Activated CD8-positive, alpha-beta T cell treated with anti-CD3 and anti-CD28 coated beads, Interleukin-2, amount 10 ng/mL, durations not matched to agents 7 days and 5 days (primary cell): ENCODE data around the gene TXNL4A. TPM values are rescaled to one million over a fixed set of nuclear protein-coding genes. Genes with fewer than 3 reads are reported as not detected.

Experiments used
- ATAC-seq: fragments of 150-1000 bp; cut with Tn5 transposase; one replicate; pipeline ENCODE4 v1.10.0; 2021; ENCODE audit warnings: moderate library complexity
- CTCF ChIA-PET: fragments of 350-600 bp; sonication (Branson Sonifier 250); formaldehyde crosslinking; loops from one replicate; lab custom pipeline; 2021; ENCODE audit warnings: antibody characterized with exemption; lab: Charles Lee
- POLR2A ChIA-PET: fragments of 350-600 bp; sonication (Branson Sonifier 250); formaldehyde crosslinking; loops from one replicate; lab custom pipeline; 2021; ENCODE audit warnings: antibody characterized with exemption; lab: Charles Lee
- DNase-seq: peaks from one replicate; pipeline ENCODE4 v3.0.0-alpha.2; 2020
- H3K27ac Mint-ChIP-seq: one replicate; pipeline ENCODE4 v1.8.0; 2021; ENCODE audit warnings: mild to moderate bottlenecking, mixed read lengths
- H3K27me3 Mint-ChIP-seq: one replicate; pipeline ENCODE4 v1.8.0; 2021; ENCODE audit warnings: low read depth, mixed read lengths
- H3K36me3 Mint-ChIP-seq: one replicate; pipeline ENCODE4 v1.8.0; 2021; ENCODE audit warnings: low read depth, mixed read lengths
- H3K4me1 Mint-ChIP-seq: one replicate; pipeline ENCODE4 v1.8.0; 2021; ENCODE audit warnings: low read depth, mixed read lengths
- H3K4me3 Mint-ChIP-seq: one replicate; pipeline ENCODE4 v1.8.0; 2021; ENCODE audit warnings: mild to moderate bottlenecking, mixed read lengths
- H3K9me3 Mint-ChIP-seq: one replicate; pipeline ENCODE4 v1.8.0; 2022; ENCODE audit warnings: mixed read lengths; ENCODE audit not compliant: insufficient read depth
- total RNA-seq, 2 experiments: library from RNA; stranded (reverse); gene quantifications; one replicate each; pipeline ENCODE4 v1.2.3, GENCODE V29; 2021

Gene TXNL4A
- total RNA-seq, 2 experiments from 2014 or later = 132 to 136 TPM

DNA sequence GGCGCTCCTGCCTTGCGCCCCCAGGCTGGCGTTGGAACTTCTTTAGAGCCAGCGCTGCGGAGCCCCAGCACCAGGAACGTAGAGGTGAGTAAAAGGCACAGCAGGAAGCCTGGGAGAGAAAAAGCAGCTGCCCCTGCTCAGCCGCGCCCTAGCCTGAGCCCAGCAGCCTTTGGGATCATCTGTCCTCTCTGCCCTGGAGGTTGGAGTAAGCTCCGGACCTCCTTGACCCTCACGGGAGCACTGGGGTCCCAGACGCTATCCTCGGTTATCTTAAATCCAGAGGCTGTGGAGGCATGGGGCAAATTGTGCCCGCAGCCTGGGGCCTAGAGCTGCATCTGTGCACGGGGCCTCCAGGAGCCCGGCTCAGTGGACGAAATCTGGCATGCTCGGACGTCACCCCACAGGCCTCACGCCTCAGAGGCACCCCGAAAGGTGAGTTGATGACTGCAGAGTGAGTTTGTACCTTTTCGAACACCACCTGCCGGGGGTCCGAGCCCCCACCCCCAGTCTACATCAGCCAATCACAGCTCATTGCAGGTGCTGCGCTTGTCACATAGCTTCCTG lies 35.3 kb downstream of the TXNL4A start:
- peaks cover 13% of the 10 kb centered on the region for H3K4me1 Mint-ChIP-seq
- H3K4me3 Mint-ChIP-seq = no peak overlapping the region
- no peak overlapping the region for H3K27ac Mint-ChIP-seq
- no peak for DNase-seq
- H3K27me3 Mint-ChIP-seq = peaks cover 15% of the 10 kb centered on the region
- ChIA-PET CTCF (interaction anchor here (0.8 kb wide), 1 partner anchor 12 kb away, joined by 3 read pairs; no protein-coding TSS in a partner anchor), POLR2A (interaction anchor here (1.0 kb wide), 1 partner anchor 31 kb away, joined by 6 read pairs; no protein-coding TSS in a partner anchor)
- peaks cover 6% of the 10 kb centered on the region for H3K36me3 Mint-ChIP-seq
- no peaks in the 10 kb centered on the region for H3K9me3 Mint-ChIP-seq
- ATAC-seq = no peak

GRCh38 chr18:79952456-79952995 lies 35.8 kb downstream of the TXNL4A start:
- ChIA-PET CTCF (interaction anchor here (0.8 kb wide), 1 partner anchor 13 kb away, joined by 3 read pairs; no protein-coding TSS in a partner anchor), POLR2A (interaction anchor here (1.2 kb wide), 1 partner anchor 11 kb away, joined by 6 read pairs; the partner anchor contains the start of gene HSBP1L1)
- ATAC-seq = no peak
- Mint-ChIP-seq H3K4me3 (no peak overlapping the region), H3K4me1 (peaks cover 13% of the 10 kb centered on the region), H3K9me3 (no peaks in the 10 kb centered on the region), H3K27me3 (peaks cover 15% of the 10 kb centered on the region), H3K27ac (no peak overlapping the region), H3K36me3 (peaks cover 6% of the 10 kb centered on the region)
- DNase-seq = no peak

DNA sequence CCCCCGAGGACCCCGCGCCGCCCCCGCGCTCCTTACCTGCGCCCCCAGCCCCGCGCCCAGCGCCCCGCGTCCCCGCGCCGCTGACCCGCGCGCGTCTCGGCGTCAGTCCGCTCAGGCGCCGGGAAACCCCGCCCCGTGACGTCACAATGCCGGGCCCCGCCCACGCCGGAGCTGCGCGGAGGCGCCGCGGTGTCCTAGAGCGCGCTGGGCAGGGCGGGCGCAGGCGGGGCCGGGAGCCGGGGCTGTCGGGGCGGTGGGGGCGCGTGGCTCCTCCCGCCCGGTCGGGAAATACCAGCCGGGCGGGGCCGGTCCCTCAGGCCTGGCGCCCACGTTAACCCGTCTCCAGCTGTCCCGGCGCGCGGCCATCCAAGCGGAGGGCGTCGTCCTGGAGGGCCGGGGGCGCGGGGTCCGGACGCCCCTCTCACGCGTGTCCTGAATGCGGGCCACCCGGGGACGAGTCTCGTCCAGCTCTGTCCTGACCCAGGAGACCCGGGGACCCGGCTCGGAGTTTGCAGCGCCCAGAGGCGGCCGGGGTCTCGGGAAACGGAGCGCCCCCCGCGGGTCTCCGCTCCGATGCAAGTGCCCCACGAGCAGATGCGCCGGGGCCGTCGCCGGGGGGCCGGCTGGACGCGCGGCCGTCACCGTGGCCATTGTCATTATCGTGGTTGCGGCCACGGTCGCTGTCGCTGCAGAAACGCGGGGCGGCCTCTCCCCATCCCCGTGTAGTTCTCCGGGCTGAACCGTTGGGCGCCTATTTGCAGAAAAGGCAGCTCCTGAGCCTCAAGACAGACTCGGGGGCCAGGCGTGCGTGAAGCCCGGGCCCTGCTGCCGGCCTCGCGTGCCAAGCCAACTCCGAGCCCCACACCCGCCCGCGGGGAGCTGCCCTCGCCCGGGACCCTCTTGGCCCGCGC lies 36.6 kb downstream of the TXNL4A start, which contains the start of gene SLC66A2:
Gene SLC66A2 (minus strand): TSS at position 109 of the 911 bp plus-strand sequence. CDS start 727 bp downstream, outside the sequence.
- DNase-seq (peak; percentile 94), ATAC-seq (peak; percentile 91)
- peak within 1 kb of the TSS; percentile 80 for H3K4me3 Mint-ChIP-seq
- H3K27ac Mint-ChIP-seq = peak within 1 kb of the TSS; percentile 67
- peaks cover 6% of the 10 kb centered on the region for H3K36me3 Mint-ChIP-seq
- ChIA-PET CTCF (interaction anchor here (0.9 kb wide), 1 partner anchor 268 kb away, joined by 3 read pairs; no protein-coding TSS in a partner anchor), POLR2A (interaction anchor here (0.6 to 1.2 kb wide), 3 partner anchors 12 to 36 kb away, joined by 3 to 6 read pairs (median 4); partner anchors contain the start of gene HSBP1L1)
- H3K4me1 Mint-ChIP-seq = peaks cover 13% of the 10 kb centered on the region
- no peaks in the 10 kb centered on the region for H3K9me3 Mint-ChIP-seq
- peaks cover 15% of the 10 kb centered on the region for H3K27me3 Mint-ChIP-seq

- Mint-ChIP-seq H3K27me3 (peaks cover 11% of the 10 kb centered on the region), H3K4me1 (peaks cover 17% of the 10 kb centered on the region)
- DNase-seq = peak; percentile 26
Measured at GRCh38 chr18:79950515-79951341, 37.6 kb downstream of the TXNL4A start.

GRCh38 chr18:79949697-79950487 lies 38.5 kb downstream of the TXNL4A start:
- no peak for DNase-seq

More at GRCh38 chr18:79950515-79951341, 37.6 kb downstream of the TXNL4A start:
- Mint-ChIP-seq H3K27ac (peak overlapping the region; percentile 67), H3K9me3 (no peaks in the 10 kb centered on the region), H3K4me3 (peak overlapping the region; percentile 80), H3K36me3 (peaks cover 6% of the 10 kb centered on the region)
- ChIA-PET CTCF (no interaction called here), POLR2A (interaction anchor here (1.2 kb wide), 1 partner anchor 33 kb away, joined by 3 read pairs; no protein-coding TSS in a partner anchor)
- ATAC-seq = peak; percentile 24

GRCh38 chr18:79948719-79949411 lies 39.5 kb downstream of the TXNL4A start:
- Mint-ChIP-seq H3K4me1 (peaks cover 29% of the 10 kb centered on the region), H3K27ac (no peak overlapping the region)
- POLR2A ChIA-PET = no interaction called here

More at GRCh38 chr18:79949697-79950487, 38.5 kb downstream of the TXNL4A start:
- peak overlapping the region; percentile 80 for H3K4me3 Mint-ChIP-seq
- POLR2A ChIA-PET = no interaction called here
- ATAC-seq = no peak
- CTCF ChIA-PET = no interaction called here
- peak overlapping the region; percentile 67 for H3K27ac Mint-ChIP-seq
- H3K27me3 Mint-ChIP-seq = peaks cover 6% of the 10 kb centered on the region
- peaks cover 6% of the 10 kb centered on the region for H3K36me3 Mint-ChIP-seq
- H3K4me1 Mint-ChIP-seq = peaks cover 19% of the 10 kb centered on the region
- H3K9me3 Mint-ChIP-seq = no peaks in the 10 kb centered on the region

GRCh38 chr18:79947881-79948610 lies 40.3 kb downstream of the TXNL4A start:
- CTCF ChIA-PET = no interaction called here
- ATAC-seq (no peak), DNase-seq (no peak)
- no peak overlapping the region for H3K27ac Mint-ChIP-seq
- POLR2A ChIA-PET = no interaction called here
- H3K4me3 Mint-ChIP-seq = no peak overlapping the region
- H3K9me3 Mint-ChIP-seq = no peaks in the 10 kb centered on the region
- peaks cover 31% of the 10 kb centered on the region for H3K4me1 Mint-ChIP-seq
- peaks cover 6% of the 10 kb centered on the region for H3K36me3 Mint-ChIP-seq
- H3K27me3 Mint-ChIP-seq = no peaks in the 10 kb centered on the region

More at GRCh38 chr18:79948719-79949411, 39.5 kb downstream of the TXNL4A start:
- ATAC-seq (no peak), DNase-seq (no peak)
- H3K27me3 Mint-ChIP-seq = peaks cover under 1% of the 10 kb centered on the region
- H3K36me3 Mint-ChIP-seq = peaks cover 6% of the 10 kb centered on the region
- CTCF ChIA-PET = no interaction called here
- H3K9me3 Mint-ChIP-seq = no peaks in the 10 kb centered on the region
- peak overlapping the region; percentile 2 for H3K4me3 Mint-ChIP-seq

- CTCF ChIA-PET = no interaction called here
- Mint-ChIP-seq H3K27me3 (no peaks in the 10 kb centered on the region), H3K4me3 (no peak overlapping the region), H3K36me3 (peaks cover 11% of the 10 kb centered on the region), H3K9me3 (no peaks in the 10 kb centered on the region), H3K27ac (no peak overlapping the region), H3K4me1 (peaks cover 31% of the 10 kb centered on the region)
- DNase-seq (no peak), ATAC-seq (no peak)
- POLR2A ChIA-PET = no interaction called here
Measured at GRCh38 chr18:79947054-79947755, 41.2 kb downstream of the TXNL4A start.
